Measurements from ENCODE around the gene C1orf74.

C1orf74 gene

GRCh38 chr1:209737118-209737505, 47.2 kb downstream of the C1orf74 start:
- in situ Hi-C loops (cut with MboI; ENCODE audit: low sequenced_read_pairs): no loop called here
- no peaks in the 10 kb centered on the region for H3K9me3 ChIP-seq
- no peaks in the 10 kb centered on the region for H3K27me3 ChIP-seq (ENCODE audit: low read depth)
- no peak overlapping the region for H3K4me3 ChIP-seq
- H3K4me1 ChIP-seq: no peaks in the 10 kb centered on the region
- H3K36me3 ChIP-seq (replicated peaks): no peaks in the 10 kb centered on the region
- no peak for DNase-seq (ENCODE audit: low spot score in 2 of 2)

GRCh38 chr1:209736490-209737117, 47.8 kb downstream of the C1orf74 start:
- no peaks in the 10 kb centered on the region for H3K4me1 ChIP-seq
- no peaks in the 10 kb centered on the region for H3K36me3 ChIP-seq (replicated peaks)
- no peaks in the 10 kb centered on the region for H3K9me3 ChIP-seq
- H3K4me3 ChIP-seq: no peak overlapping the region
- in situ Hi-C loops (cut with MboI; ENCODE audit: low sequenced_read_pairs): no loop called here
- H3K27me3 ChIP-seq (ENCODE audit: low read depth): no peaks in the 10 kb centered on the region
- DNase-seq (ENCODE audit: low spot score in 2 of 2): no peak

GRCh38 chr1:209733409-209734192, 50.8 kb downstream of the C1orf74 start:
- H3K4me1 ChIP-seq: no peaks in the 10 kb centered on the region
- no peaks in the 10 kb centered on the region for H3K9me3 ChIP-seq
- no peak for DNase-seq (ENCODE audit: low spot score in 2 of 2)
- no peaks in the 10 kb centered on the region for H3K36me3 ChIP-seq (replicated peaks)
- in situ Hi-C loops (cut with MboI; ENCODE audit: low sequenced_read_pairs): no loop called here
- no peaks in the 10 kb centered on the region for H3K27me3 ChIP-seq (ENCODE audit: low read depth)
- H3K4me3 ChIP-seq: no peak overlapping the region

GRCh38 chr1:209732725-209733124, 51.6 kb downstream of the C1orf74 start:
- in situ Hi-C loops (cut with MboI; ENCODE audit: low sequenced_read_pairs): no loop called here
- H3K4me1 ChIP-seq: no peaks in the 10 kb centered on the region
- H3K9me3 ChIP-seq: no peaks in the 10 kb centered on the region
- DNase-seq (ENCODE audit: low spot score in 2 of 2): no peak
- H3K36me3 ChIP-seq (replicated peaks): no peaks in the 10 kb centered on the region
- no peaks in the 10 kb centered on the region for H3K27me3 ChIP-seq (ENCODE audit: low read depth)
- no peak overlapping the region for H3K4me3 ChIP-seq

- in situ Hi-C loops (cut with MboI; ENCODE audit: low sequenced_read_pairs): no loop called here
- Histone ChIP-seq H3K36me3 (replicated peaks) (no peaks in the 10 kb centered on the region), H3K9me3 (no peaks in the 10 kb centered on the region), H3K27me3 (ENCODE audit: low read depth) (no peaks in the 10 kb centered on the region), H3K4me3 (no peak overlapping the region), H3K4me1 (no peaks in the 10 kb centered on the region)
- no peak for DNase-seq (ENCODE audit: low spot score in 2 of 2)
Observed at GRCh38 chr1:209729436-209729835, 54.9 kb downstream of the C1orf74 start.

All from HAP-1 (cell line).